K562 (cell line): ENCODE data around the gene PDLIM5. TPM values are rescaled to one million over a fixed set of nuclear protein-coding genes. Genes with fewer than 3 reads are reported as not detected.
A peak's percentile ranks its signal among the peaks of the same experiment; 100 is the strongest.

Experiments
- ATAC-seq: fragments of 200-7000 bp; cut with Tn5 transposase; 3 replicates; pipeline ENCODE4 v1.9.1; 2020; ENCODE audit warnings: moderate library complexity
- BruUV-seq: library from RNA; stranded (reverse); fragments of 400-500 nt; replicated peaks from 2 replicates; lab custom pipeline; 2021; lab: Mats Ljungman, UMichigan
- CTCF ChIA-PET: fragments of 300-600 bp; formaldehyde crosslinking; extraction: SDS; loops from one replicate; lab custom pipeline; 2021; ENCODE audit warnings: low intra/inter-chr PET ratio; lab: Yijun Ruan, JAX
- POLR2A ChIA-PET: fragments of 300-600, 350-650 bp; sonication (Branson Sonifier 250); formaldehyde crosslinking; extraction: SDS; loops from one replicate; lab custom pipeline; 2021; ENCODE audit warnings: antibody characterized with exemption, inconsistent platforms; lab: Yijun Ruan, JAX
- DNase-seq, 4 experiments: peaks; one replicate each; pipeline versions ENCODE4 v3.0.0 to v3.0.0-alpha.2; 2011 to 2018; ENCODE audit warnings: low spot score in 3 of 4, mixed read lengths in 3 of 4; ENCODE audit errors: extremely low read depth in 1 of 4
- FAIRE-seq: peaks from 2 replicates; lab custom pipeline; 2011; peaks lifted over from hg19 to GRCh38; lab: Jason Lieb, UNC
- H2AFZ ChIP-seq: 2 replicates; pipeline ENCODE4 v1.6.0; 2011; ENCODE audit warnings: low read depth, low read length, control low read depth, inconsistent platforms
- H3K27ac ChIP-seq: fragments of 200-600 bp; 3 replicates; pipeline ENCODE4 v1.8.0; 2011; ENCODE audit warnings: low read depth, mild to moderate bottlenecking, control low read depth, inconsistent platforms, low read length, moderate library complexity, mixed read lengths; ENCODE audit errors: extremely low read depth
- H3K27me3 ChIP-seq, 2 experiments: fragments of 300-600 bp in 1 of 2; 2 replicates in 1 of 2; 3 replicates in 1 of 2; pipeline versions ENCODE4 v1.6.0 to v1.8.0; 2011; ENCODE audit warnings: inconsistent platforms in 2 of 2, low read length in 2 of 2, mild to moderate bottlenecking in 1 of 2, mixed read lengths in 1 of 2, moderate library complexity in 1 of 2; ENCODE audit not compliant: control insufficient read depth in 2 of 2, insufficient read depth in 2 of 2
- H3K36me3 ChIP-seq: fragments of 300-600 bp; 3 replicates; pipeline ENCODE4 v1.8.0; 2011; ENCODE audit warnings: mild to moderate bottlenecking, low read length, inconsistent platforms; ENCODE audit not compliant: control insufficient read depth, insufficient read depth
- H3K4me1 ChIP-seq, 2 experiments: fragments of 200-600 bp in 1 of 2; replicated peaks in 1 of 2; 2 replicates in 1 of 2; 3 replicates in 1 of 2; pipeline versions ENCODE4 v1.5.1 to v1.8.0; 2011; ENCODE audit warnings: inconsistent platforms in 2 of 2, low read length in 2 of 2, mild to moderate bottlenecking in 1 of 2, mixed read lengths in 1 of 2, moderate library complexity in 1 of 2; ENCODE audit not compliant: control insufficient read depth in 2 of 2, insufficient read depth in 2 of 2
- H3K4me2 ChIP-seq: 2 replicates; pipeline ENCODE4 v1.6.1; 2011; ENCODE audit warnings: low read length, control low read depth, inconsistent platforms, mixed read lengths; ENCODE audit not compliant: insufficient read depth
- H3K4me3 ChIP-seq: fragments of 200-600 bp; sonication (generic), shearing (Covaris generic); 2 replicates; pipeline ENCODE4 v1.5.1; 2016; ENCODE audit warnings: control low read depth, inconsistent platforms
- H3K79me2 ChIP-seq: fragments of 200-600 bp; 3 replicates; pipeline ENCODE4 v1.8.0; 2011; ENCODE audit warnings: low read length, inconsistent platforms; ENCODE audit not compliant: control insufficient read depth, insufficient read depth
- H3K9ac ChIP-seq, 2 experiments: 2 replicates each; pipeline versions ENCODE4 v1.6.0 to v1.6.1; 2011; ENCODE audit warnings: low read depth in 2 of 2, low read length in 2 of 2, control low read depth in 1 of 2, inconsistent platforms in 1 of 2, mild to moderate bottlenecking in 1 of 2, mixed read lengths in 1 of 2; ENCODE audit not compliant: insufficient read depth in 1 of 2
- H3K9me1 ChIP-seq: one replicate; pipeline ENCODE4 v1.6.0; 2011; ENCODE audit warnings: inconsistent platforms, mild to moderate bottlenecking, low read length, moderate library complexity; ENCODE audit not compliant: control insufficient read depth, insufficient read depth
- H3K9me3 ChIP-seq: replicated peaks from 2 replicates; pipeline ENCODE4 v1.5.1; 2011; ENCODE audit warnings: low read depth, low read length, inconsistent platforms; ENCODE audit not compliant: control insufficient read depth, insufficient read depth
- H4K20me1 ChIP-seq: replicated peaks from 2 replicates; pipeline ENCODE4 v1.6.1; 2011; ENCODE audit warnings: low read length, inconsistent platforms, mixed read lengths; ENCODE audit not compliant: control insufficient read depth, insufficient read depth
- C11orf30 ChIP-seq: fragments of 450-650 bp; IDR thresholded peaks from 2 replicates; pipeline ENCODE4 v1.6.1; 2016; ENCODE audit warnings: low read depth, mild to moderate bottlenecking
- CBX2 ChIP-seq: fragments of 200-600 bp; sonication (generic); IDR thresholded peaks from one replicate; pipeline ENCODE4 v1.6.1; 2012; ENCODE audit warnings: mild to moderate bottlenecking, low read length, inconsistent platforms; ENCODE audit not compliant: insufficient read depth, poor library complexity, severe bottlenecking
- CC2D1A ChIP-seq: fragments of 450-650 bp; IDR thresholded peaks from 2 replicates; pipeline ENCODE4 v1.6.1; 2017; ENCODE audit warnings: mild to moderate bottlenecking
- ESRRA ChIP-seq: fragments of 450-650 bp; IDR thresholded peaks from 2 replicates; pipeline ENCODE4 v1.6.1; 2014; ENCODE audit warnings: low read depth, mild to moderate bottlenecking, moderate library complexity, borderline replicate concordance
- FOS ChIP-seq: IDR thresholded peaks from 3 replicates; pipeline ENCODE4 v1.6.1; 2011; ENCODE audit not compliant: insufficient read length; ENCODE audit errors: extremely low read depth
- FOSL1 ChIP-seq: fragments of 200-800 bp; sonication (Bioruptor generic); conservative IDR thresholded peaks from 2 replicates; pipeline ENCODE4 v1.6.1; 2016; ENCODE audit warnings: missing genetic modification characterization, missing compliant biosample characterization
- HNRNPLL ChIP-seq: fragments of 200-400 bp; formaldehyde crosslinking; IDR thresholded peaks from 2 replicates; pipeline ENCODE4 v1.6.1; 2017; ENCODE audit warnings: low read length, low read depth, mild to moderate bottlenecking; ENCODE audit not compliant: poor library complexity, severe bottlenecking
- NCOA1 ChIP-seq: fragments of 450-650 bp; IDR thresholded peaks from 2 replicates; pipeline ENCODE4 v1.6.1; 2016; ENCODE audit warnings: low read depth
- PML ChIP-seq: IDR thresholded peaks from 2 replicates; pipeline ENCODE4 v1.6.1; 2012; ENCODE audit warnings: low read length, inconsistent platforms
- SREBF1 ChIP-seq: fragments of 150-350 bp; IDR thresholded peaks from 2 replicates; pipeline ENCODE4 v1.6.1; 2014; ENCODE audit warnings: antibody characterized with exemption, low read depth, low read length, borderline replicate concordance
- ZNF143 ChIP-seq: sonication (generic); formaldehyde crosslinking; IDR thresholded peaks from 2 replicates; pipeline ENCODE4 v1.9.0; 2022; ENCODE audit warnings: mild to moderate bottlenecking, missing genetic modification reagents
- ZNF232 ChIP-seq: sonication (generic); formaldehyde crosslinking; IDR thresholded peaks from 2 replicates; pipeline ENCODE4 v1.8.0; 2022; ENCODE audit warnings: mild to moderate bottlenecking, missing genetic modification reagents
- ZNF24 ChIP-seq: fragments of 450-650 bp; IDR thresholded peaks from 2 replicates; pipeline ENCODE4 v1.6.1; 2016
- ZNF316 ChIP-seq: fragments of 450-650 bp; IDR thresholded peaks from 2 replicates; pipeline ENCODE4 v1.6.1; 2016
- WGBS: fragments of 100-300 bp; shearing (Covaris generic); methylation state at CpG from one replicate; pipeline ENCODE4 v1.1.6; 2016; ENCODE audit warnings: low coverage, mixed read lengths; ENCODE audit not compliant: insufficient coverage; ENCODE audit errors: missing lambda C conversion rate; 5-methylcytosine and 5-hydroxymethylcytosine counted together
- in situ Hi-C: fragments of 300-500 bp; cut with MboI; formaldehyde crosslinking; loops from 4 replicates; pipeline ENCODE4 v1.15.0; 2018; ENCODE audit warnings: inconsistent platforms, mixed read lengths
- intact Hi-C: fragments of 100-400 bp; cut with micrococcal nuclease; formaldehyde crosslinking; loops from 2 replicates; pipeline ENCODE4 v1.14.2; 2022
- polyA plus RNA-seq, 8 experiments: library from polyadenylated mRNA; depleted of rRNA in 4 of 8; stranded (reverse) in 5 of 8; unstranded in 3 of 8; fragments of >200 nt; fragmentation: Nextera tagmentation in 2 of 8; fragmentation: Illumina TruSeq in 1 of 8; extraction: Ambion mirVana in 2 of 8; extraction: Trizol in 1 of 8; gene quantifications; 2 replicates each; pipeline versions ENCODE4 v1.2.1 to v1.2.3, GENCODE V29; 2011 to 2014; ENCODE audit warnings: inconsistent platforms in 1 of 8, missing spikeins in 1 of 8
- total RNA-seq, 7 experiments: library from RNA; depleted of rRNA in 6 of 7; stranded (reverse); fragments of >200 nt in 6 of 7; fragmentation: Illumina TruSeq in 2 of 7; extraction: Trizol in 2 of 7; gene quantifications; 2 replicates each; pipeline versions ENCODE4 v1.2.1 to v1.2.3, GENCODE V29; 2011 to 2021; ENCODE audit warnings: low replicate concordance in 1 of 7
- TF ChIP-seq, protein P1 (sequence below): fragments of 250-450 bp; sonication (Bioruptor Pico); IDR thresholded peaks from 2 replicates; pipeline ENCODE4 v1.4.0; 2020
- TF ChIP-seq, protein P2 (sequence below): sonication (generic); formaldehyde crosslinking; IDR thresholded peaks from 2 replicates; pipeline ENCODE4 v1.8.0; 2023; ENCODE audit warnings: mild to moderate bottlenecking, missing genetic modification reagents

Gene PDLIM5
- total and polyA plus RNA-seq, 9 of the 15 experiments (the other 6 are each of a cell fraction or from before 2014, with no cell fraction given): 36.9 to 127 (median 62.5) TPM

DNA sequence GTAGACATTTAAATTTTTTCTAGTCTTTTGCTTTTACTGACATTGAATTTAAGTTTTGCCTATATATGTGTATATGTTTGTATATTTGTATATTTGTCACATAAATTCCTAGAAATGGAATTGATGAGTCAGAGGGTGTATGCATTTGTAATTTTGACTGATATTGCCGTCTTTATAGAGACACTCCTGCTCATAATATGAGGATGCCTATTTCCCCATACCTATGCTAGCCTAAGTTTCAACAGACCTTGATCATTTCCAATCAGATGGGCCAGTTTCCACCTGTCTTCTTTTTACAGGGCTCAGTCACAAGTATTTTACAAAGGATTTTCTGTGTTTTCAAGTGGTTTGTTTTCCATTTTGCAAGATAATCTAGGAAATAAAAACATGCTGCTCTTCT lies 10.8 kb downstream of the PDLIM5 start:
- H3K9ac ChIP-seq: no peak overlapping the region
- intact Hi-C loops: no loop called here
- H3K79me2 ChIP-seq: peaks cover 97% of the 10 kb centered on the region
- DNase-seq (no peak), ATAC-seq (no peak), FAIRE-seq (no peak)
- no peaks in the 10 kb centered on the region for H3K27me3 ChIP-seq
- H3K9me3 ChIP-seq: no peaks in the 10 kb centered on the region
- H3K36me3 ChIP-seq: peaks cover 5% of the 10 kb centered on the region; the same call in 2 of the 3 replicates
- no peaks in the 10 kb centered on the region for H3K9me1 ChIP-seq
- no peak overlapping the region for H3K4me2 ChIP-seq
- H2AFZ ChIP-seq: no peak overlapping the region
- no peak overlapping the region for H3K4me3 ChIP-seq
- POLR2A ChIA-PET: interaction anchor here (1.4 kb wide), 1 partner anchor 11 kb away, joined by 4 read pairs; the partner anchor contains the start of gene PDLIM5
- BruUV-seq: no TSS peak
- peaks cover 0 to 20% of the 10 kb centered on the region in 2 experiments; a peak in 3 of 5 replicates for H3K4me1 ChIP-seq
- 27% methylated on average over 1 of the region's 1 CpG for WGBS
- no peaks in the 10 kb centered on the region; the same call in 1 of the 2 replicates for H4K20me1 ChIP-seq
- CTCF ChIA-PET: no interaction called here
- in situ Hi-C loops: no loop called here
- H3K27ac ChIP-seq: no peak overlapping the region
- TF ChIP-seq ZNF24: no peak
- TF ChIP-seq HNRNPLL: no peak
- no peak for TF ChIP-seq ZNF232 (CRISPR knock-in tag)
- TF ChIP-seq ESRRA: no peak
- TF ChIP-seq ZNF143: no peak
- TF ChIP-seq PML: no peak
- TF ChIP-seq FOS: no peak
- 0 out of 2 replicates have a peak, but pooled peaks have one; percentile 13 for TF ChIP-seq C11orf30
- TF ChIP-seq, protein P1, sequence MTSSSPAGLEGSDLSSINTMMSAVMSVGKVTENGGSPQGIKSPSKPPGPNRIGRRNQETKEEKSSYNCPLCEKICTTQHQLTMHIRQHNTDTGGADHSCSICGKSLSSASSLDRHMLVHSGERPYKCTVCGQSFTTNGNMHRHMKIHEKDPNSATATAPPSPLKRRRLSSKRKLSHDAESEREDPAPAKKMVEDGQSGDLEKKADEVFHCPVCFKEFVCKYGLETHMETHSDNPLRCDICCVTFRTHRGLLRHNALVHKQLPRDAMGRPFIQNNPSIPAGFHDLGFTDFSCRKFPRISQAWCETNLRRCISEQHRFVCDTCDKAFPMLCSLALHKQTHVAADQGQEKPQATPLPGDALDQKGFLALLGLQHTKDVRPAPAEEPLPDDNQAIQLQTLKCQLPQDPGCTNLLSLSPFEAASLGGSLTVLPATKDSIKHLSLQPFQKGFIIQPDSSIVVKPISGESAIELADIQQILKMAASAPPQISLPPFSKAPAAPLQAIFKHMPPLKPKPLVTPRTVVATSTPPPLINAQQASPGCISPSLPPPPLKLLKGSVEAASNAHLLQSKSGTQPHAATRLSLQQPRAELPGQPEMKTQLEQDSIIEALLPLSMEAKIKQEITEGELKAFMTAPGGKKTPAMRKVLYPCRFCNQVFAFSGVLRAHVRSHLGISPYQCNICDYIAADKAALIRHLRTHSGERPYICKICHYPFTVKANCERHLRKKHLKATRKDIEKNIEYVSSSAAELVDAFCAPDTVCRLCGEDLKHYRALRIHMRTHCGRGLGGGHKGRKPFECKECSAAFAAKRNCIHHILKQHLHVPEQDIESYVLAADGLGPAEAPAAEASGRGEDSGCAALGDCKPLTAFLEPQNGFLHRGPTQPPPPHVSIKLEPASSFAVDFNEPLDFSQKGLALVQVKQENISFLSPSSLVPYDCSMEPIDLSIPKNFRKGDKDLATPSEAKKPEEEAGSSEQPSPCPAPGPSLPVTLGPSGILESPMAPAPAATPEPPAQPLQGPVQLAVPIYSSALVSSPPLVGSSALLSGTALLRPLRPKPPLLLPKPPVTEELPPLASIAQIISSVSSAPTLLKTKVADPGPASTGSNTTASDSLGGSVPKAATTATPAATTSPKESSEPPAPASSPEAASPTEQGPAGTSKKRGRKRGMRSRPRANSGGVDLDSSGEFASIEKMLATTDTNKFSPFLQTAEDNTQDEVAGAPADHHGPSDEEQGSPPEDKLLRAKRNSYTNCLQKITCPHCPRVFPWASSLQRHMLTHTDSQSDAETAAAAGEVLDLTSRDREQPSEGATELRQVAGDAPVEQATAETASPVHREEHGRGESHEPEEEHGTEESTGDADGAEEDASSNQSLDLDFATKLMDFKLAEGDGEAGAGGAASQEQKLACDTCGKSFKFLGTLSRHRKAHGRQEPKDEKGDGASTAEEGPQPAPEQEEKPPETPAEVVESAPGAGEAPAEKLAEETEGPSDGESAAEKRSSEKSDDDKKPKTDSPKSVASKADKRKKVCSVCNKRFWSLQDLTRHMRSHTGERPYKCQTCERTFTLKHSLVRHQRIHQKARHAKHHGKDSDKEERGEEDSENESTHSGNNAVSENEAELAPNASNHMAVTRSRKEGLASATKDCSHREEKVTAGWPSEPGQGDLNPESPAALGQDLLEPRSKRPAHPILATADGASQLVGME (CRISPR knock-in tag): no peak
- peak; percentile 33; the same call in 1 of the 2 replicates for TF ChIP-seq ZNF316
- TF ChIP-seq CBX2: no peak
- TF ChIP-seq FOSL1 (tag): peak; percentile 37; the same call in 1 of the 2 replicates
- TF ChIP-seq, protein P2, sequence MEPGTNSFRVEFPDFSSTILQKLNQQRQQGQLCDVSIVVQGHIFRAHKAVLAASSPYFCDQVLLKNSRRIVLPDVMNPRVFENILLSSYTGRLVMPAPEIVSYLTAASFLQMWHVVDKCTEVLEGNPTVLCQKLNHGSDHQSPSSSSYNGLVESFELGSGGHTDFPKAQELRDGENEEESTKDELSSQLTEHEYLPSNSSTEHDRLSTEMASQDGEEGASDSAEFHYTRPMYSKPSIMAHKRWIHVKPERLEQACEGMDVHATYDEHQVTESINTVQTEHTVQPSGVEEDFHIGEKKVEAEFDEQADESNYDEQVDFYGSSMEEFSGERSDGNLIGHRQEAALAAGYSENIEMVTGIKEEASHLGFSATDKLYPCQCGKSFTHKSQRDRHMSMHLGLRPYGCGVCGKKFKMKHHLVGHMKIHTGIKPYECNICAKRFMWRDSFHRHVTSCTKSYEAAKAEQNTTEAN: no peak
- no peak for TF ChIP-seq CC2D1A
- no peak for TF ChIP-seq NCOA1
- TF ChIP-seq SREBF1: no peak
